AG04450 (cell line): ENCODE results near the gene SEC24A. TPM values are rescaled to one million over a fixed set of nuclear protein-coding genes. Genes with fewer than 3 reads are reported as not detected.
"Not testable (repeated sequence)": the region's sequence is repeated elsewhere in the genome, so short reads cannot be mapped to it uniquely, and the experiment has no call there.

Source experiments
- CTCF ChIA-PET: fragments of 300-600, 350-600 bp; formaldehyde crosslinking; extraction: SDS; loops from one replicate; lab custom pipeline; 2022; ENCODE audit warnings: antibody characterized with exemption, inconsistent platforms; lab: Charles Lee
- POLR2A ChIA-PET: fragments of 350-600 bp; formaldehyde crosslinking; extraction: SDS; loops from one replicate; lab custom pipeline; 2021; ENCODE audit warnings: antibody characterized with exemption, inconsistent platforms; lab: Yijun Ruan, JAX
- DNase-seq: peaks from one replicate; pipeline ENCODE4 v3.0.0-alpha.2; 2011; ENCODE audit warnings: low read depth, low spot score
- H3K27ac ChIP-seq: one replicate; pipeline ENCODE4 v1.5.1; 2012; ENCODE audit warnings: low read depth, low read length, control low read depth
- H3K27me3 ChIP-seq: one replicate; pipeline ENCODE4 v1.6.0; 2012; ENCODE audit warnings: low read length; ENCODE audit not compliant: control insufficient read depth, insufficient read depth
- H3K4me3 ChIP-seq: 2 replicates; pipeline ENCODE4 v1.5.1; 2011; ENCODE audit warnings: mild to moderate bottlenecking, low read depth, low read length, control low read depth
- H3K9me3 ChIP-seq: 2 replicates; pipeline ENCODE4 v1.5.1; 2012; ENCODE audit warnings: low read length; ENCODE audit not compliant: control insufficient read depth, insufficient read depth
- CTCF ChIP-seq: IDR thresholded peaks from 2 replicates; pipeline ENCODE4 v1.5.1; 2011; ENCODE audit warnings: low read depth, low read length, control low read depth, inconsistent platforms
- polyA plus RNA-seq: library from polyadenylated mRNA; depleted of rRNA; stranded (reverse); fragments of >200 nt; gene quantifications from 2 replicates; pipeline ENCODE4 v1.2.3, GENCODE V29; 2011

Gene SEC24A
- polyA plus RNA-seq, 1 experiment = 46.7 TPM

- no peaks in the 10 kb centered on the region for H3K9me3 ChIP-seq
- no peak for DNase-seq
- CTCF ChIA-PET = no interaction called here
Observed at GRCh38 chr5:134692722-134693121, 44.1 kb downstream of the SEC24A start.

GRCh38 chr5:134708301-134708700 is 59.7 kb downstream of the SEC24A start:
- TF ChIP-seq CTCF = no peak
- no peak overlapping the region for H3K27ac ChIP-seq
- no peaks in the 10 kb centered on the region for H3K9me3 ChIP-seq
- ChIA-PET POLR2A (no interaction called here), CTCF (no interaction called here)
- no peaks in the 10 kb centered on the region for H3K27me3 ChIP-seq
- H3K4me3 ChIP-seq = no peak overlapping the region
- DNase-seq = no peak

More at GRCh38 chr5:134692722-134693121, 44.1 kb downstream of the SEC24A start:
- Histone ChIP-seq H3K4me3 (no peak overlapping the region), H3K27me3 (no peaks in the 10 kb centered on the region), H3K27ac (no peak overlapping the region)
- no peak for TF ChIP-seq CTCF
- POLR2A ChIA-PET = no interaction called here

DNA sequence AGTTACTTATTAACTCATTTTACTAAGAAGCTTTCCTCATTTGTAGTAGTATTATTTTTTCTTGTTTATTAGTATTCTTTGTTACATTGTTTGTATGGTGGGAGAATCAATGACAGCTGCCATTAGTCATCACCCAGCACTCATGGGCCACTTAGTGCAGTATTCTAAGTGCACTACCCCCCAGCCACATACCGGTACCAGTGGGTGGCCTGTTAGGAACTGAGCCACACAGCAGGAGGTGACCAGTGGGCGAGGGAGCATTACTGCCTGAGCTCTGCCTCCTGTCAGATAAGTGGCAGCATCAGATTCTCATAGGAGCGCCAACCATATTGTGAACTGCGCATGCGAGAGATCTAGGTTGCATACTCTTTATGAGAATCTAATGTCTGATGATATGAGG is 65.5 kb downstream of the SEC24A start:
- DNase-seq = no peak
- Histone ChIP-seq H3K27ac (no peak overlapping the region), H3K27me3 (no peaks in the 10 kb centered on the region), H3K9me3 (no peaks in the 10 kb centered on the region), H3K4me3 (no peak overlapping the region)
- ChIA-PET POLR2A (no interaction called here), CTCF (interaction anchor here (0.6 kb wide), 1 partner anchor 186 kb away, joined by 6 read pairs; no protein-coding TSS in a partner anchor)
- no peak for TF ChIP-seq CTCF

GRCh38 chr5:134714541-134714940 is 66.0 kb downstream of the SEC24A start:
- Histone ChIP-seq H3K4me3 (no peak overlapping the region), H3K27me3 (no peaks in the 10 kb centered on the region), H3K27ac (no peak overlapping the region), H3K9me3 (no peaks in the 10 kb centered on the region)
- POLR2A ChIA-PET = no interaction called here
- CTCF ChIA-PET = no interaction called here
- TF ChIP-seq CTCF = no peak
- DNase-seq = no peak

DNA sequence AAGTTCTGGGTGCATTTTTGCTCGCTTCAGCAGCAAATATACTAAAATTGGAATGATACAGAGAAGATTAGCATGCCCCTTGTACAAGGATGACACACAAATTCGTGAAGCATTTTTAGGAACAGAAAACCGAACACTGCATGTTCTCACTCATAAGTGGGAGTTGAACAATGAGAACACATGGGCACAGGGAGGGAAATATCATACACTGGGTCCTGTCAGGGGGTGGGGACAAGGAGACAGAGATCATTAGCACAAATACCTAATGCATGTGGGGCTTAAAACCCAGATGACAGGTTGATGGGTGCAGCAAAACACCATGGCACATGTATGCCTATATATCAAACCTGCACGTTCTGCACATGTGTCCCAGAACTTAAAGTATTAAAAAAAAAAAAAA is 66.9 kb downstream of the SEC24A start:
- H3K27ac ChIP-seq, DNase-seq, H3K4me3 ChIP-seq, CTCF ChIA-PET, H3K27me3 ChIP-seq, POLR2A ChIA-PET, H3K9me3 ChIP-seq: not testable (repeated sequence)

GRCh38 chr5:134724872-134725271 is 76.3 kb downstream of the SEC24A start:
- Histone ChIP-seq H3K9me3 (no peaks in the 10 kb centered on the region), H3K27ac (no peak overlapping the region), H3K4me3 (no peak overlapping the region), H3K27me3 (no peaks in the 10 kb centered on the region)
- TF ChIP-seq CTCF = no peak
- ChIA-PET CTCF (no interaction called here), POLR2A (no interaction called here)
- no peak for DNase-seq
